C4-2B (cell line): ENCODE measurements around the gene LPP.

ENCODE experiments used
- CTCF ChIP-seq: fragments of 450-650 bp; conservative IDR thresholded peaks from 2 replicates; pipeline ENCODE4 v1.5.1; 2017; ENCODE audit warnings: mild to moderate bottlenecking
- ZFX ChIP-seq: fragments of 450-650 bp; IDR thresholded peaks from 2 replicates; pipeline ENCODE4 v1.6.1; 2017

- no peak for TF ChIP-seq CTCF
- no peak for TF ChIP-seq ZFX
These were observed 573.1 kb downstream of the LPP start for GRCh38 chr3:188727052-188727451.
